Large intestine (tissue), 3 donors: ENCODE data around the gene NEGR1. TPM values are rescaled to one million over a fixed set of nuclear protein-coding genes. Genes with fewer than 3 reads are reported as not detected.

ENCODE experiments used
- DNase-seq, 2 donors: peaks; one replicate each; pipeline versions ENCODE4 v3.0.0 to v3.0.0-alpha.2; 2013
- H3K27ac ChIP-seq: one replicate; pipeline ENCODE4 v1.5.1; 2013; ENCODE audit warnings: low read length
- H3K27me3 ChIP-seq: 2 replicates; pipeline ENCODE4 v1.6.1; 2013; ENCODE audit warnings: low read length; ENCODE audit not compliant: control insufficient read depth, insufficient read depth
- H3K36me3 ChIP-seq: 2 replicates; pipeline ENCODE4 v1.6.1; 2013; ENCODE audit warnings: low read length; ENCODE audit not compliant: control insufficient read depth, insufficient read depth
- H3K4me1 ChIP-seq: one replicate; pipeline ENCODE4 v1.6.1; 2013; ENCODE audit warnings: low read length; ENCODE audit not compliant: control insufficient read depth, insufficient read depth
- H3K4me3 ChIP-seq: one replicate; pipeline ENCODE4 v1.5.1; 2013; ENCODE audit warnings: low read length
- H3K9me3 ChIP-seq: one replicate; pipeline ENCODE4 v1.6.1; 2013; ENCODE audit warnings: mild to moderate bottlenecking, low read depth, low read length, moderate library complexity; ENCODE audit not compliant: control insufficient read depth
- WGBS: methylation state at CpG from one replicate; pipeline ENCODE4 v1.1.5; 2013; ENCODE audit warnings: low lambda C conversion rate; ENCODE audit not compliant: insufficient coverage; 5-methylcytosine and 5-hydroxymethylcytosine counted together
- polyA plus RNA-seq: library from polyadenylated mRNA; unstranded; fragments of 120-200 nt; gene quantifications from one replicate; pipeline ENCODE4 v1.2.1, GENCODE V29; 2013

The NEGR1 gene
- polyA plus RNA-seq, 1 donor, result 9.9 TPM

- WGBS, result 80% methylated on average over 2 of the region's 6 CpGs
- DNase-seq, result no peak
- H3K4me1 ChIP-seq, result no peaks in the 10 kb centered on the region
- H3K9me3 ChIP-seq, result no peaks in the 10 kb centered on the region
- H3K36me3 ChIP-seq, result no peaks in the 10 kb centered on the region
- no peak overlapping the region for H3K4me3 ChIP-seq
- no peak overlapping the region for H3K27ac ChIP-seq
- no peaks in the 10 kb centered on the region for H3K27me3 ChIP-seq
These were observed 272.9 kb downstream of the NEGR1 start for GRCh38 chr1:72009173-72010093.

- DNase-seq, result no peak
- no peak overlapping the region for H3K4me3 ChIP-seq
- H3K36me3 ChIP-seq, result no peaks in the 10 kb centered on the region
- H3K9me3 ChIP-seq, result no peaks in the 10 kb centered on the region
- no peak overlapping the region for H3K27ac ChIP-seq
- 100% methylated on average over 1 of the region's 2 CpGs for WGBS
- H3K4me1 ChIP-seq, result no peaks in the 10 kb centered on the region
- no peaks in the 10 kb centered on the region for H3K27me3 ChIP-seq
These were observed 275.0 kb downstream of the NEGR1 start for GRCh38 chr1:72007312-72007711.

- H3K4me3 ChIP-seq, result no peak overlapping the region
- DNase-seq, result no peak
- no peaks in the 10 kb centered on the region for H3K36me3 ChIP-seq
- H3K4me1 ChIP-seq, result no peaks in the 10 kb centered on the region
- H3K27me3 ChIP-seq, result no peaks in the 10 kb centered on the region
- no peak overlapping the region for H3K27ac ChIP-seq
- no peaks in the 10 kb centered on the region for H3K9me3 ChIP-seq
- no CpG with 5 or more reads among the region's 1 CpG for WGBS
These were observed 276.2 kb downstream of the NEGR1 start for GRCh38 chr1:72006092-72006491.

- Histone ChIP-seq H3K4me1 (no peaks in the 10 kb centered on the region), H3K27me3 (no peaks in the 10 kb centered on the region), H3K27ac (no peak overlapping the region), H3K36me3 (no peaks in the 10 kb centered on the region), H3K4me3 (no peak overlapping the region), H3K9me3 (no peaks in the 10 kb centered on the region)
- 20% methylated on average over 1 of the region's 3 CpGs for WGBS
- DNase-seq, result no peak
These were observed 279.2 kb downstream of the NEGR1 start for GRCh38 chr1:72003092-72003491.

GRCh38 chr1:72000809-72001208, 281.5 kb downstream of the NEGR1 start:
- DNase-seq, result no peak
- WGBS, result 50% methylated on average over 2 of the region's 4 CpGs
- Histone ChIP-seq H3K4me3 (no peak overlapping the region), H3K36me3 (no peaks in the 10 kb centered on the region), H3K27ac (no peak overlapping the region), H3K9me3 (no peaks in the 10 kb centered on the region), H3K27me3 (no peaks in the 10 kb centered on the region), H3K4me1 (no peaks in the 10 kb centered on the region)

- no CpG with 5 or more reads among the region's 3 CpGs for WGBS
- no peaks in the 10 kb centered on the region for H3K4me1 ChIP-seq
- no peak overlapping the region for H3K27ac ChIP-seq
- no peak overlapping the region for H3K4me3 ChIP-seq
- no peaks in the 10 kb centered on the region for H3K9me3 ChIP-seq
- H3K27me3 ChIP-seq, result no peaks in the 10 kb centered on the region
- H3K36me3 ChIP-seq, result no peaks in the 10 kb centered on the region
- DNase-seq, result no peak
These were observed 287.7 kb downstream of the NEGR1 start for GRCh38 chr1:71994646-71995045.

GRCh38 chr1:71987181-71987580, 295.2 kb downstream of the NEGR1 start:
- WGBS, result no CpG with 5 or more reads among the region's 6 CpGs
- Histone ChIP-seq H3K36me3 (no peaks in the 10 kb centered on the region), H3K4me3 (no peak overlapping the region), H3K27me3 (no peaks in the 10 kb centered on the region), H3K27ac (no peak overlapping the region), H3K9me3 (no peaks in the 10 kb centered on the region), H3K4me1 (no peaks in the 10 kb centered on the region)
- no peak for DNase-seq

GRCh38 chr1:71986160-71986559, 296.2 kb downstream of the NEGR1 start:
- no peaks in the 10 kb centered on the region for H3K4me1 ChIP-seq
- H3K27ac ChIP-seq, result no peak overlapping the region
- DNase-seq, result no peak
- no peak overlapping the region for H3K4me3 ChIP-seq
- H3K36me3 ChIP-seq, result no peaks in the 10 kb centered on the region
- no peaks in the 10 kb centered on the region for H3K27me3 ChIP-seq
- no peaks in the 10 kb centered on the region for H3K9me3 ChIP-seq
- WGBS, result 60% methylated on average over 1 of the region's 3 CpGs

GRCh38 chr1:71980556-71980955, 301.8 kb downstream of the NEGR1 start:
- DNase-seq, result no peak
- H3K4me3 ChIP-seq, result no peak overlapping the region
- H3K27ac ChIP-seq, result no peak overlapping the region
- H3K9me3 ChIP-seq, result no peaks in the 10 kb centered on the region
- no CpG with 5 or more reads among the region's 1 CpG for WGBS
- H3K27me3 ChIP-seq, result no peaks in the 10 kb centered on the region
- H3K4me1 ChIP-seq, result no peaks in the 10 kb centered on the region
- H3K36me3 ChIP-seq, result no peaks in the 10 kb centered on the region

- H3K9me3 ChIP-seq, result no peaks in the 10 kb centered on the region
- DNase-seq, result no peak
- H3K27ac ChIP-seq, result no peak overlapping the region
- no CpG with 5 or more reads among the region's 1 CpG for WGBS
- no peak overlapping the region for H3K4me3 ChIP-seq
- no peaks in the 10 kb centered on the region for H3K27me3 ChIP-seq
- no peaks in the 10 kb centered on the region for H3K4me1 ChIP-seq
- no peaks in the 10 kb centered on the region for H3K36me3 ChIP-seq
These were observed 302.5 kb downstream of the NEGR1 start for GRCh38 chr1:71979882-71980281.

GRCh38 chr1:71967670-71968069, 314.7 kb downstream of the NEGR1 start:
- Histone ChIP-seq H3K27ac (no peak overlapping the region), H3K9me3 (no peaks in the 10 kb centered on the region), H3K4me1 (no peaks in the 10 kb centered on the region), H3K36me3 (no peaks in the 10 kb centered on the region), H3K4me3 (no peak overlapping the region), H3K27me3 (no peaks in the 10 kb centered on the region)
- DNase-seq, result no peak
- 80% methylated on average over 1 of the region's 2 CpGs for WGBS
